BLaER1 (cell line): ENCODE data around the gene STMND1.

Source experiments
- H3K27ac ChIP-seq: shearing (Covaris generic); formaldehyde crosslinking; 2 replicates; pipeline ENCODE4 v1.8.1; 2022
- H3K27me3 ChIP-seq: shearing (Covaris generic); formaldehyde crosslinking; 2 replicates; pipeline ENCODE4 v1.8.1; 2022
- H3K36me3 ChIP-seq: shearing (Covaris generic); formaldehyde crosslinking; 2 replicates; pipeline ENCODE4 v1.8.1; 2022
- H3K4me1 ChIP-seq: shearing (Covaris generic); formaldehyde crosslinking; 2 replicates; pipeline ENCODE4 v1.8.1; 2022
- H3K4me2 ChIP-seq: shearing (Covaris generic); formaldehyde crosslinking; 2 replicates; pipeline ENCODE4 v1.8.1; 2022
- H3K4me3 ChIP-seq: shearing (Covaris generic); formaldehyde crosslinking; 2 replicates; pipeline ENCODE4 v1.8.1; 2022
- H3K9ac ChIP-seq: shearing (Covaris generic); formaldehyde crosslinking; 2 replicates; pipeline ENCODE4 v1.8.1; 2022
- H3K9me3 ChIP-seq: shearing (Covaris generic); formaldehyde crosslinking; 2 replicates; pipeline ENCODE4 v1.8.1; 2022
- H4K20me1 ChIP-seq: shearing (Covaris generic); formaldehyde crosslinking; 2 replicates; pipeline ENCODE4 v1.8.1; 2022
- Cebpa-rat ChIP-seq: shearing (Covaris generic); IDR thresholded peaks from 2 replicates; pipeline ENCODE4 v1.8.1; 2022

Gene STMND1

GRCh38 chr6:17130786-17131185, 28.9 kb downstream of the STMND1 start:
- peaks cover 5% of the 10 kb centered on the region; the same call in 1 of the 2 replicates for H3K9me3 ChIP-seq
- no peak overlapping the region for H3K27ac ChIP-seq
- H3K4me3 ChIP-seq = no peak overlapping the region
- no peaks in the 10 kb centered on the region for H3K4me1 ChIP-seq
- H3K27me3 ChIP-seq = no peaks in the 10 kb centered on the region
- H3K36me3 ChIP-seq = no peaks in the 10 kb centered on the region
- TF ChIP-seq Cebpa-rat = no peak
- no peak overlapping the region for H3K4me2 ChIP-seq
- H3K9ac ChIP-seq = no peak overlapping the region
- no peaks in the 10 kb centered on the region for H4K20me1 ChIP-seq

GRCh38 chr6:17132967-17133366, 31.1 kb downstream of the STMND1 start:
- H3K27ac ChIP-seq = no peak overlapping the region
- H3K27me3 ChIP-seq = no peaks in the 10 kb centered on the region
- no peaks in the 10 kb centered on the region for H4K20me1 ChIP-seq
- no peak overlapping the region for H3K4me2 ChIP-seq
- H3K4me1 ChIP-seq = no peaks in the 10 kb centered on the region
- TF ChIP-seq Cebpa-rat = no peak
- H3K9me3 ChIP-seq = peaks cover 13% of the 10 kb centered on the region
- no peaks in the 10 kb centered on the region for H3K36me3 ChIP-seq
- H3K4me3 ChIP-seq = no peak overlapping the region
- no peak overlapping the region for H3K9ac ChIP-seq

DNA sequence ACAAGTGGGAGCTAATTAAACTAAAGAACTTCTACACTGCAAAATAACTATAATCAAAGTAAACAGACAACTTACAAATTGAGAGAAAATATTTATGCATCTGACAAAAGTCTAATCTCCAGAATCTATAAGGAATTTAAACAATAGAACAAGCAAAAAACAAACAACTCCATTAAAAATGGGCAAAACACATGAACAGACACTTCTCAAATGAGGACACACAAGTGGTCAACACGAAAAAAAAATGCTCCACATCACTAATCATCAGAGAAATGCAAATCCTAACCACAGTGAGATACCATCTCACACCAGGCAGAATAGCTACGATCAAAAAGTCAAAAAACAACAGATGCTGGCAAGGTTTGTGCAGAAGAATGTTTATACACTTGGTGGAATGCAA, 36.2 kb downstream of the STMND1 start:
- TF ChIP-seq Cebpa-rat = no peak
- no peaks in the 10 kb centered on the region for H3K4me1 ChIP-seq
- no peak overlapping the region for H3K9ac ChIP-seq
- H3K36me3 ChIP-seq = no peaks in the 10 kb centered on the region
- H3K4me3 ChIP-seq = no peak overlapping the region
- H3K9me3 ChIP-seq = peaks cover 26% of the 10 kb centered on the region
- H3K4me2 ChIP-seq = no peak overlapping the region
- H3K27me3 ChIP-seq = no peaks in the 10 kb centered on the region
- H4K20me1 ChIP-seq = no peaks in the 10 kb centered on the region
- no peak overlapping the region for H3K27ac ChIP-seq

DNA sequence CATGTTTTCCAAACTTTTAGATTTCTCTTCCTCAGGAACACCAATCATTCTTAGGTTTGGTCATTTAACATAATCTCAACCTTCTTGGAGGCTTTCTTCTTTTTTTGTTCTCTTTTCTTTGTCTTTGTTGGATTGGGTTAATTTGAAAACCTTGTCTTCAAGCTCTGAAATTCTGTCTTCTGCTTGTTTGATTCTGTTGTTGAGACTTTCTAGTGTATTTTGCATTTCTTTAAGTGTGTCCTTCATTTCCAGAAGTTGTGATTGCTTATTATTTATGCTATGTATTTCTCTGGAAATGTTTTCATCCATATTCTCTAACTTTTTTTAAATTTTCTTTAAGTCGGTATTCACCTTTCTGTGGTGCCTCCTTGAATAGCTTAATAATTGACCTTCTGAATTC, 42.2 kb downstream of the STMND1 start:
- H3K4me1 ChIP-seq = no peaks in the 10 kb centered on the region
- H4K20me1 ChIP-seq = no peaks in the 10 kb centered on the region
- H3K4me2 ChIP-seq = no peak overlapping the region
- H3K36me3 ChIP-seq = no peaks in the 10 kb centered on the region
- H3K27ac ChIP-seq = no peak overlapping the region
- TF ChIP-seq Cebpa-rat = no peak
- no peak overlapping the region for H3K9ac ChIP-seq
- H3K9me3 ChIP-seq = peaks cover 39% of the 10 kb centered on the region
- H3K4me3 ChIP-seq = no peak overlapping the region
- H3K27me3 ChIP-seq = no peaks in the 10 kb centered on the region

DNA sequence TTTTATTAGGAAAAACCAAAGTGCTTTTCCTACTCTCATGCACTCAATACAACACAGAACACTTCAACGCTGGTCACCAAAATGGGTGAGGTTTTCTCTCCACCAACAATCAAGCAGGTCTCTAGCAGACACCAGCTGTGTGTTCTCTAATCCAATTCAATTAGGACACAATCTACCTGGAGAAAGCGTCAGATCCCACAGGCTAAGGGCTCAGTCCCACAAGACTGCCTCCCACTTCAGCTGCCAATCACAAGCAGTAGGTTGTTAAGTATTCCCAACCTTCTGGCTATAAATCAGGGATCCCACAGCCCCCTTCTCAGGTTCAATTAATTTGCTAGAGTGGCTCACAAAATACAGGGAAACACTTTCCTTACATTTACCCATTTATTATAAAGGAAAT, 47.7 kb downstream of the STMND1 start:
- no peak for TF ChIP-seq Cebpa-rat
- Histone ChIP-seq H3K9ac (no peak overlapping the region), H3K4me2 (no peak overlapping the region), H3K27me3 (no peaks in the 10 kb centered on the region), H4K20me1 (no peaks in the 10 kb centered on the region), H3K4me1 (no peaks in the 10 kb centered on the region), H3K9me3 (peaks cover 49% of the 10 kb centered on the region), H3K27ac (no peak overlapping the region), H3K36me3 (no peaks in the 10 kb centered on the region), H3K4me3 (no peak overlapping the region)

- no peaks in the 10 kb centered on the region for H4K20me1 ChIP-seq
- no peak for TF ChIP-seq Cebpa-rat
- no peak overlapping the region for H3K4me3 ChIP-seq
- no peak overlapping the region for H3K4me2 ChIP-seq
- H3K9ac ChIP-seq = no peak overlapping the region
- H3K36me3 ChIP-seq = no peaks in the 10 kb centered on the region
- no peaks in the 10 kb centered on the region for H3K4me1 ChIP-seq
- peaks cover 44% of the 10 kb centered on the region for H3K9me3 ChIP-seq
- no peak overlapping the region for H3K27ac ChIP-seq
- H3K27me3 ChIP-seq = no peaks in the 10 kb centered on the region
These were observed 48.2 kb downstream of the STMND1 start for GRCh38 chr6:17150096-17150495.

- no peak for TF ChIP-seq Cebpa-rat
- H3K4me3 ChIP-seq = no peak overlapping the region
- H4K20me1 ChIP-seq = no peaks in the 10 kb centered on the region
- no peaks in the 10 kb centered on the region for H3K36me3 ChIP-seq
- no peaks in the 10 kb centered on the region for H3K27me3 ChIP-seq
- no peak overlapping the region for H3K9ac ChIP-seq
- peaks cover 41% of the 10 kb centered on the region for H3K9me3 ChIP-seq
- H3K27ac ChIP-seq = no peak overlapping the region
- no peaks in the 10 kb centered on the region for H3K4me1 ChIP-seq
- no peak overlapping the region for H3K4me2 ChIP-seq
These were observed 50.0 kb downstream of the STMND1 start for GRCh38 chr6:17151888-17152287.

DNA sequence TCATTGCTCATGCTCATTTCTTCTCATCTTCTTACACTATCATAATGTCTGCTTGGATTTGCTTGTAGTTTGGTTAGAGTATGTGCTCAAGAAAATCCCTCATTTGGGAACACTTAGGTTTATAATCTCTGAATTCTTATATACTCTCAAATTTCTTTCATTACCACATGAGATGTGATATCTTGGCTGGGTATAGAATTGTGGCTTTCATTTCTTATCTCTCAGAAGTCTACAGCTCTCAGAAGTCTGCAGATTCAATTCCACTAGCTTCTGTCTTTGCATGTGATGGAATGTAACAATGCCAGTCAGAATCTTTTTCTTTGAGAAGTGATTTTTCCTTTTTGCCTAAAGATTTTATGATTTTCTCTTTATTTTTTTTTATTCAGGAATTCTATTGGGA, 50.9 kb downstream of the STMND1 start:
- H3K9ac ChIP-seq = no peak overlapping the region
- TF ChIP-seq Cebpa-rat = no peak

DNA sequence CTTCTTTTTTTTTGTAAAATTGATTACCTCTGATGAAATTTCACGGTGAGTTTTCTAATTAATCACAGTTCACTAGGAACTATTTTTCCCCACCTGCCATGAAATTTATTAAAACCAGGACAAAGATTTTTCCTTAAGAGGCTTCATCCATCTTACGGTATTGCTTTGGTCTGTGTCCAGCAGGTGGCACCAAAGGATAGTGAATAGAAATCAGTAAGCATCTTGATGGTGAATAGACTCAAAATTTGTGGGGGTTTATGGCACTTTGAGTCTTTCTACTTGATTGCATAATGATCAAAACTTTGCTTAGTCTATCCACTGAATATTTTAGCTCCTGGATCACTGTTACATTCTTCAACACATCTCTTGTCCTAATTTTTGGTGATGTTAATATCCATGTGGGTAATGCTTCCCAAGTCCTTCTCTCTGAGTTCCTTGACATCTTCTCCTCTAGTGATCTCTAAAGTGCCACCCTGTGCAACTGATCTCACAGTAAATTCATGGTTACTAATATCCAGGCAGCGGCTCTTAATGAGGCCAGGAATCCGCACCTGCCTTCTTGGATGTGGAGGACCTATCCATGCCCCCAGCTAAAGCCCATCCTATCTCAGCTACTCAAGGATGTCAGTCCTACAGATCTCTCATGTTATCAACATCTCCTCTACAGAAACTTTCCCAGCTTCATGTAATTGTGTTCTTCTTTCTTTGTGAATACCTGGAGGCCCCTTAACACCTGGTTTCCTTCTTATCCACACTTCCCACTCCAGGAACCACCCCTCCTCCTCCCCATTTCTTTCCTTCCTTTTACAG, 54.5 kb downstream of the STMND1 start:
- no peaks in the 10 kb centered on the region for H3K4me1 ChIP-seq
- no peak overlapping the region for H3K4me2 ChIP-seq
- no peak overlapping the region for H3K27ac ChIP-seq

More for the DNA sequence above, 50.9 kb downstream of the STMND1 start:
- Histone ChIP-seq H3K4me1 (no peaks in the 10 kb centered on the region), H3K27me3 (no peaks in the 10 kb centered on the region), H4K20me1 (no peaks in the 10 kb centered on the region), H3K27ac (no peak overlapping the region), H3K4me2 (no peak overlapping the region), H3K4me3 (no peak overlapping the region), H3K9me3 (peaks cover 38% of the 10 kb centered on the region), H3K36me3 (no peaks in the 10 kb centered on the region)

DNA sequence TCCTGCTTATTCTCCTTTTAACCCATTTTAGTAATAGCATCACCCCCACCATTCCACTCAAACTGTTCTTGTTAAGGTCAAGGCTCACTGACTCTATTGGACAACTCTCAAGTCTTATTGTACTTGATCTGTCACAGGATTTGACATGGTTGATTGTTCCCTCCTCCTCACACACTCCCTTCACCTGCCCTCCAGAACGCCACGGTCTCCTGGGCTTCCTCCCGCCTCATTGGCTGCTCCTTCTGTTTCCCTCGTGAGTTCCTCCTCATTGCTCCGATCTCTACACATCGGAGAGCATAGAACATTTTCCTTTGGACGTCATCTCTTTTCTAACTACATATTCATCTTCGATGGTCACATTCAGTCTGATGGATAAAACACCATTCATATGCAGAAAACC, 55.1 kb downstream of the STMND1 start:
- Histone ChIP-seq H3K27ac (no peak overlapping the region), H3K4me2 (no peak overlapping the region), H3K4me1 (no peaks in the 10 kb centered on the region), H3K27me3 (no peaks in the 10 kb centered on the region), H3K36me3 (no peaks in the 10 kb centered on the region), H4K20me1 (no peaks in the 10 kb centered on the region), H3K4me3 (no peak overlapping the region), H3K9ac (no peak overlapping the region), H3K9me3 (peaks cover 20% of the 10 kb centered on the region)
- no peak for TF ChIP-seq Cebpa-rat

More for the DNA sequence above, 54.5 kb downstream of the STMND1 start:
- Histone ChIP-seq H3K36me3 (no peaks in the 10 kb centered on the region), H3K27me3 (no peaks in the 10 kb centered on the region), H3K4me3 (no peak overlapping the region), H3K9me3 (peaks cover 25% of the 10 kb centered on the region), H4K20me1 (no peaks in the 10 kb centered on the region), H3K9ac (no peak overlapping the region)
- no peak for TF ChIP-seq Cebpa-rat

DNA sequence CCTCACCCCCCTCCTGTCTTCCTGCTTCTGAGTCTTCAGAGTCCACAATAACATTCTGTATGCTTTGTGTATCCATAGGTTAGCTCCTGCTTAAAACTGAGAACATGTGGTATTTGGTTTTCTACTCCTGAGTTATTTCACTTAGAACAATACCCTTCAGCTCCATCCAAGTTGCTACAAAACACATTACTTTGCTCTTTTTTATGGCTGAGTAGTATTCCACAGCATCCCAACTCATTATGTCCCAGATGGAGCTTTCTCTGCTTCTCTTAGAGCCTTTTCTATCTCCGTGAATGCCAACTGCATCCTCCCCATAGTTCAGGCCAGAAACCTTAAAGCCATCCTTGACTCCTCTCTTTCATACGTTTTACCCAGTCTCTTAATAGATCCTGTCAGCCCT, 55.8 kb downstream of the STMND1 start:
- Histone ChIP-seq H4K20me1 (no peaks in the 10 kb centered on the region), H3K4me1 (no peaks in the 10 kb centered on the region), H3K27me3 (no peaks in the 10 kb centered on the region), H3K4me2 (no peak overlapping the region), H3K9me3 (peaks cover 14% of the 10 kb centered on the region), H3K4me3 (no peak overlapping the region), H3K36me3 (no peaks in the 10 kb centered on the region), H3K9ac (no peak overlapping the region), H3K27ac (no peak overlapping the region)
- no peak for TF ChIP-seq Cebpa-rat
